IPS DF 6.9 (cell line): Measurements from ENCODE around the gene DDX56.
"Not testable (repeated sequence)": the region's sequence is repeated elsewhere in the genome, so short reads cannot be mapped to it uniquely, and the experiment has no call there.

Experiments
- DNase-seq: peaks from one replicate; pipeline ENCODE4 v3.0.0-alpha.2; 2013; ENCODE audit warnings: low read depth, low spot score
- H3K27ac ChIP-seq: one replicate; pipeline ENCODE4 v1.5.1; 2013; ENCODE audit warnings: low read length, control low read depth
- H3K27me3 ChIP-seq: 2 replicates; pipeline ENCODE4 v1.6.1; 2013; ENCODE audit warnings: mild to moderate bottlenecking, low read length; ENCODE audit not compliant: control insufficient read depth, insufficient read depth
- H3K36me3 ChIP-seq: 2 replicates; pipeline ENCODE4 v1.6.1; 2013; ENCODE audit warnings: low read length; ENCODE audit not compliant: control insufficient read depth, insufficient read depth
- H3K4me1 ChIP-seq: 2 replicates; pipeline ENCODE4 v1.6.1; 2013; ENCODE audit warnings: low read length; ENCODE audit not compliant: control insufficient read depth, insufficient read depth
- H3K4me3 ChIP-seq: 2 replicates; pipeline ENCODE4 v1.5.1; 2013; ENCODE audit warnings: mild to moderate bottlenecking, low read length
- H3K9me3 ChIP-seq: 2 replicates; pipeline ENCODE4 v1.6.1; 2013; ENCODE audit warnings: low read length, inconsistent platforms; ENCODE audit not compliant: control insufficient read depth, insufficient read depth
- WGBS: extraction: QIAGEN DNeasy Blood & Tissue Kit; methylation state at CpG from one replicate; pipeline ENCODE4 v1.1.7; 2013; ENCODE audit warnings: mixed read lengths, missing lambda C conversion rate; ENCODE audit not compliant: insufficient read length, insufficient coverage; 5-methylcytosine and 5-hydroxymethylcytosine counted together

DDX56 gene

GRCh38 chr7:44561962-44562621, 11.6 kb downstream of the DDX56 start:
- Histone ChIP-seq H3K9me3 (no peaks in the 10 kb centered on the region), H3K27me3 (no peaks in the 10 kb centered on the region), H3K36me3 (peaks cover 15% of the 10 kb centered on the region), H3K27ac (no peak overlapping the region), H3K4me1 (no peaks in the 10 kb centered on the region; the same call in 1 of the 2 replicates), H3K4me3 (no peak overlapping the region)
- no CpG with 5 or more reads among the region's 7 CpGs for WGBS
- DNase-seq = no peak

GRCh38 chr7:44561481-44561880, 12.2 kb downstream of the DDX56 start:
- no peak overlapping the region for H3K27ac ChIP-seq
- H3K27me3 ChIP-seq = no peaks in the 10 kb centered on the region
- no peak for DNase-seq
- H3K9me3 ChIP-seq = no peaks in the 10 kb centered on the region
- H3K4me3 ChIP-seq = no peak overlapping the region
- no peaks in the 10 kb centered on the region; the same call in 1 of the 2 replicates for H3K4me1 ChIP-seq
- peaks cover 14% of the 10 kb centered on the region for H3K36me3 ChIP-seq
- WGBS = no CpG with 5 or more reads among the region's 6 CpGs

GRCh38 chr7:44559485-44559884, 14.2 kb downstream of the DDX56 start:
- Histone ChIP-seq H3K4me1 (no peaks in the 10 kb centered on the region; the same call in 1 of the 2 replicates), H3K27ac (no peak overlapping the region), H3K4me3 (no peak overlapping the region), H3K9me3 (no peaks in the 10 kb centered on the region), H3K27me3 (no peaks in the 10 kb centered on the region), H3K36me3 (peaks cover 2% of the 10 kb centered on the region; the same call in 1 of the 2 replicates)
- no peak for DNase-seq
- no CpG with 5 or more reads among the region's 4 CpGs for whole genome bisulfite sequencing

DNA sequence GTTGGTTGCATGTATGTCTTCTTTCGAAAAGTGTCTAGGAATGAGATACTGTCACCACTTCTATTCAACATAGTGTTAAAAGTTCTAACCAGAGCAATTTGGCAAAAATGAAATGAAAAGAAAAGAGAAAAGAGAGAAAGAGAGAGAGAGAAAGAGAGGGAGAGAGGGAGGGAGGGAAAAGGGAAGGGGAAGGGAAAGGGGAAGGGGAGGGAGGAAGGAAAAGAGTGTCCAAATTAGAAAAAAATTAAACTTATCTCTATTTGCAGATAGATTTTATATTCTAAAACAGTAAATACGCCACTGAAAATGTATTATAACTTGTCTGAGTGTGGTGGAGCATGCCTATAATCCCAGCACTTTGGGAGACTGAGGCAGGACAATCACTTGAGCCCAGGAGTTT, 16.2 kb downstream of the DDX56 start:
- no CpG with 5 or more reads among the region's 2 CpGs for WGBS
- Histone ChIP-seq H3K27me3 (no peaks in the 10 kb centered on the region), H3K27ac (no peak overlapping the region), H3K9me3 (no peaks in the 10 kb centered on the region), H3K4me1 (no peaks in the 10 kb centered on the region; the same call in 1 of the 2 replicates), H3K4me3 (no peak overlapping the region), H3K36me3 (no peaks in the 10 kb centered on the region)
- no peak for DNase-seq

- H3K9me3 ChIP-seq = no peaks in the 10 kb centered on the region
- H3K27me3 ChIP-seq = no peaks in the 10 kb centered on the region
- DNase-seq = no peak
- no peak overlapping the region for H3K27ac ChIP-seq
- no peaks in the 10 kb centered on the region for H3K36me3 ChIP-seq
- no peak overlapping the region for H3K4me3 ChIP-seq
- no CpG with 5 or more reads among the region's 2 CpGs for WGBS
- no peaks in the 10 kb centered on the region for H3K4me1 ChIP-seq
These were observed 18.4 kb downstream of the DDX56 start for GRCh38 chr7:44555350-44555749.

DNA sequence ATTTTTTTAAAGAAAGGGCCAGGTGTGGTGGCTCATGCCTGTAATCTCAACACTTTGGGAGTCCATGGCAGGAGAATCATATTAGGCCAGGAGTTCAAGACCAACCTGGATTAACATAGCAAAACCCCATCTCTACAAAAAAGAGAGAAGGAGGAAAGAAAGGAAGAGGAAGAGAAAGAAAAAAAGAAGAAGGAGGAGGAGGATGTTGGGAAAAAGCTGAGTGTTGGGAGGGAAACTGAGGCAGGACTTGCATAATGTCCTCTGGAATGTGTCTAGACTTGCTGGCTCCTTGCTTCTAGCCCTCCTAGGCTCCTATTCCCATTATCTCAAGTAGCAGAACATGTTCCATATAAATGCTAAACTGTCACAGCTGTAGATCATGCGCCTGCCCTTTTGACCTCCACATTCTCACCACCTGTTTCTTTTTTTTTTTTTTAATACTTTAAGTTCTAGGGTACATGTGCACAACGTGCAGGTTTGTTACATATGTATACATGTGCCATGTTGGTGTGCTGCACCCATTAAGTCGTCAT, 21.2 kb downstream of the DDX56 start:
- H3K9me3 ChIP-seq, H3K27ac ChIP-seq: not testable (repeated sequence)
- no CpG with 5 or more reads among the region's 3 CpGs for WGBS

GRCh38 chr7:44549457-44549856, 24.3 kb downstream of the DDX56 start:
- no peaks in the 10 kb centered on the region for H3K9me3 ChIP-seq
- no CpG with 5 or more reads among the region's 3 CpGs for WGBS
- no peak for DNase-seq

More for the DNA sequence above, 21.2 kb downstream of the DDX56 start:
- DNase-seq, H3K4me3 ChIP-seq, H3K36me3 ChIP-seq, H3K27me3 ChIP-seq, H3K4me1 ChIP-seq: not testable (repeated sequence)

DNA sequence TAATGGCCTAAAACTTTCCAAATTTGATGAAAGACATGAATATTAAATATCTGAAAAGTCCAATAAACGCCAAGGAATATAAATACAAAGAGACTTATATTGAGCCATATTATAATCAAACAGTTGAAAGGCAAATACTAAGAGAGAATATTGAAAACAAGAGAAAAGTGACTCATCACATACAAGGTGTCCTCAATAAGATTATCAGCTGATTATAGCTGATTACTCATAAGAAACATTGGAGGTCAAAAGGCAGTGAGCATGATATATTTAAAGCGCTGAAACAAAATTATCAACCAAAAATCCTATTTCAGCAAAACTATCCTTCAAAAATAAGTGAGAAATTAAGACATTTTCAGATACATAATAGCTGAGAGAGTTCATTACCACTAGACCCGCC, 24.8 kb downstream of the DDX56 start:
- H3K9me3 ChIP-seq = no peaks in the 10 kb centered on the region
- DNase-seq = no peak
- H3K4me1 ChIP-seq = no peaks in the 10 kb centered on the region
- no CpG with 5 or more reads among the region's 3 CpGs for WGBS
- H3K27ac ChIP-seq = no peak overlapping the region
- H3K36me3 ChIP-seq = no peaks in the 10 kb centered on the region
- H3K4me3 ChIP-seq = no peak overlapping the region
- H3K27me3 ChIP-seq = no peaks in the 10 kb centered on the region

More at GRCh38 chr7:44549457-44549856, 24.3 kb downstream of the DDX56 start:
- Histone ChIP-seq H3K4me1 (no peaks in the 10 kb centered on the region), H3K4me3 (no peak overlapping the region), H3K36me3 (no peaks in the 10 kb centered on the region), H3K27ac (no peak overlapping the region), H3K27me3 (no peaks in the 10 kb centered on the region)

DNA sequence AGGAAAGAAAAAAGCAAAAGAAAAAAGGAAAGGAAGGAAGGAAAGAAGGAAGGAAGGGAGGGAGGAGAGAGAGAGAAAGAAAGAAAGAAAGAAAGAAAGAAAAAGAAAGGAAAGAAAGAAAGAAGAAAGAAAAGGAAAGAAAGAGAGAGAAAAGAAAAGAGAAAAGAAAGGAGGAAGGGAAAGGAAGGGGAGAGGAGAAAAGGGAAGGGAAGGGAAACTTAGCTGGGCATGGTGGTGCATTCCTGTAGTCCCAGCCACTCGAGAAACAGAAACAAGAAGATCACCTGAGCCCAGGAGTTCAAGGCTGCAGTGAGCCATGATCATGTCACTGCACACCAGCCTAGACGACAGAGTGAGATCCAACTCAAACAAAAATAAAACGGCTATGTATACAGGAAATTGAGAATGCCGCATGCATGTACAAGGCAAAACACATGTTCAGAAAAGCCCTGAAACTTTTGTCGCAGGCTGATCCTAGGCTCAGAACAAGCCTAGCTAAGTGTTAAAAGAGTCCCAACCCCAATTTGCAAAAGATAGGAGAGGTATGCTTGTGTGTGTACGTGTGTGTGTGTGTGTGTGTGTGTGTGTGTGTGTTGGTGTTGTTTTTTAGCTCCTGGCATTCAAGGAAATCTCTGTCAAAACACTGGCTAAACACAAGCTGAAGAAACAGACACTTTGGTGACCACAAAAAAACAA, 26.0 kb downstream of the DDX56 start:
- no peak for DNase-seq
- Histone ChIP-seq H3K9me3 (no peaks in the 10 kb centered on the region), H3K4me3 (no peak overlapping the region), H3K27me3 (no peaks in the 10 kb centered on the region), H3K27ac (no peak overlapping the region), H3K4me1 (no peaks in the 10 kb centered on the region), H3K36me3 (no peaks in the 10 kb centered on the region)
- WGBS = no CpG with 5 or more reads among the region's 6 CpGs

DNA sequence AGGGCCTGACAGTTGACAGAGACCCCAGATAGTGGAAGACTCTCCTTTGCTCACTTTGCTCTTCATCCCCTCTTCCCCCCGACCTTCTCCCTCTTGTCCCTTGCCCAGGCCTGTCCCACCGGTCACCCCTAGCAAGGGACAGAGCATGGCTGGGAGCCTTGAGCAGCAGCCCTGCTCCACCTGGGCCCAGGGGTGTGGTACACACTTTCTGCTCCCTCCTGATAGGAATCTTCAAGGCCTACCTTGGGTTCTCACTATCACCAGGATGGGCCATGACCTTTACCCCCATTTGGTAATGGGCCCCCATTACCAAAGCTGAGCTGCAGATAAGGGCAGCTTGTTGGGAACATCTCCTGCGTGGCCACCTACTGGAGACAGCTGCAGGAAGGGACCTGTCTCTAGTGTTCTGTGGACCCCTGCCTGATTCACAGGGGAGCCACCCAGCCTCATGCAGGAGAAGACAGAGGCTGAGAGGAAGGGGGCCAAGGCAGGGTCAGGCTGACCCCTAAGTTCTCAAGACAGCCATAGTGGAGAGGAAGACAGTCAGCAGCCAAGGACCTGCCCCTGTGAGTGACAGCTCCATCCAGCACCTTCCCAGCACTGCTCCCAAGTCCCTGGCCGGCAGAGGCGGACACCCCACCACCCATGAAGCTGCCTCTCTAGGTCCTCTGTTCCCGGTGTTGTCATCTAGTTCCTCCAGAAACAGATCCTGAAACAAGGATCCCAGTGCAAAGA, 31.7 kb downstream of the DDX56 start:
- no CpG with 5 or more reads among the region's 6 CpGs for whole genome bisulfite sequencing
- Histone ChIP-seq H3K4me3 (no peak overlapping the region), H3K36me3 (no peaks in the 10 kb centered on the region), H3K27me3 (no peaks in the 10 kb centered on the region), H3K9me3 (no peaks in the 10 kb centered on the region), H3K4me1 (no peaks in the 10 kb centered on the region), H3K27ac (no peak overlapping the region)
- no peak for DNase-seq
